HG02981 (cell line): ENCODE data around the gene RAB3GAP1.

ENCODE experiments used
- ATAC-seq: cut with Tn5 transposase; IDR thresholded peaks from one replicate; pipeline ENCODE4 v1.9.1; 2021; ENCODE audit warnings: mild to moderate bottlenecking, moderate library complexity; ENCODE audit not compliant: unreplicated experiment

Gene RAB3GAP1

DNA sequence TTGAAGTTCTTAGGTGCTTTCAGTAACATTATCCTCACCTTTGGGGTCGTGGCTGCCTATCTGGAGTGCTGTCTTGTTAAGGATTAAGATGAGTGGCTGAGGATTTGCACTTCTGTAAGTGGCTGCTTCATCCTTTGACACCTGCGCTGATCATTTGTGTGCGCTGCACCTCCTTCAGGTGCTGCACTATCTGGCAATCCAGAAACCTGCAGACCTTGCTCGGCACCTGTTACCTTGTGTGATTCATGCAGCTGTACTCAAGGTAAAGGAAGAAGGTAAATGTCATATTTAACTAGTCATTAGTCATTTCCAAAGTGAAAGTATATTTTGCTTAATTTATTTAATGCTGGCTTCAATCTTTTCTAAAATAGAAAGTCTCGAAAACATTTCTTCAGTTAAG, 110.3 kb downstream of the RAB3GAP1 start:
- no peak for ATAC-seq

- ATAC-seq: no peak
Measured at GRCh38 chr2:135162786-135163185, 110.7 kb downstream of the RAB3GAP1 start.

DNA sequence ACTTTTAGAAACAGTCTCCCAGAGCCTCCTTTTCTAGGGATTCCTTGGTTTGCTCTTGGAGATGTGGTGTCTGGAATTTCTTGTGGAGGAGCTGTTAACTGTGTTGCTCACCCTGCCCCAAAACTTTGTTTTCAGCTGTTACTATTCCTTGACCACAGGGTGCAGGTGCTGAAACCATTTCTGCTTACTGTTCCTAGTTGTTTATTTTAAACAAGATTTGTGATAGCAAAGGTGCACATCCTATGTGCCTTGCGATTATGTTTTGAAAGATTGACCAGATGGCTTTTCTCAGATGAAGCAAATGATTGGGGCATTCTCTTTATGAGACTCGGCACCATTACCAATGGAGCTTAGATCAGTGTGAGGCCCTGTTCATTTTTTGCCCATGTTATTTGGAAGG, 111.2 kb downstream of the RAB3GAP1 start:
- no peak for ATAC-seq

DNA sequence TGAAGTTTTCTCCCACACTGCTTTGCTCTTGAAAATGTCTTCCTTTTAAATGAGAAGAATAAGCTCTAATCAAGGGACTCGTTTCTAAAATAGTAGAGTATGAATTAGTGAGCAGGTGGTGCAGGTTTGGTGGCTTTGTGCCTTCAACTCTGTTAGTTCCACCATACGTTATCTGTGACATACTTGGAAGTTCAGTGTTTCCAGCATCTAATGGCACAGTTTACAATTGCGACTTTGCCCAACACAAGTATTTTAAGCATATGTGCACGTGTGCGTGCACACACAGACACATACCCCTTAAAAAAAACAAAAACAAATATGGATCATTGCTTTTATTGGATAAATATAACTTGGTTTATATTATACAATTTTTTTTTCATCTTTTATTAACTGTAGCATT, 111.8 kb downstream of the RAB3GAP1 start:
- no peak for ATAC-seq

- no peak for ATAC-seq
Measured at GRCh38 chr2:135164431-135164830, 112.3 kb downstream of the RAB3GAP1 start.

GRCh38 chr2:135167273-135167672, 115.2 kb downstream of the RAB3GAP1 start:
- no peak for ATAC-seq

GRCh38 chr2:135168204-135168856, 116.2 kb downstream of the RAB3GAP1 start:
- ATAC-seq: no peak

DNA sequence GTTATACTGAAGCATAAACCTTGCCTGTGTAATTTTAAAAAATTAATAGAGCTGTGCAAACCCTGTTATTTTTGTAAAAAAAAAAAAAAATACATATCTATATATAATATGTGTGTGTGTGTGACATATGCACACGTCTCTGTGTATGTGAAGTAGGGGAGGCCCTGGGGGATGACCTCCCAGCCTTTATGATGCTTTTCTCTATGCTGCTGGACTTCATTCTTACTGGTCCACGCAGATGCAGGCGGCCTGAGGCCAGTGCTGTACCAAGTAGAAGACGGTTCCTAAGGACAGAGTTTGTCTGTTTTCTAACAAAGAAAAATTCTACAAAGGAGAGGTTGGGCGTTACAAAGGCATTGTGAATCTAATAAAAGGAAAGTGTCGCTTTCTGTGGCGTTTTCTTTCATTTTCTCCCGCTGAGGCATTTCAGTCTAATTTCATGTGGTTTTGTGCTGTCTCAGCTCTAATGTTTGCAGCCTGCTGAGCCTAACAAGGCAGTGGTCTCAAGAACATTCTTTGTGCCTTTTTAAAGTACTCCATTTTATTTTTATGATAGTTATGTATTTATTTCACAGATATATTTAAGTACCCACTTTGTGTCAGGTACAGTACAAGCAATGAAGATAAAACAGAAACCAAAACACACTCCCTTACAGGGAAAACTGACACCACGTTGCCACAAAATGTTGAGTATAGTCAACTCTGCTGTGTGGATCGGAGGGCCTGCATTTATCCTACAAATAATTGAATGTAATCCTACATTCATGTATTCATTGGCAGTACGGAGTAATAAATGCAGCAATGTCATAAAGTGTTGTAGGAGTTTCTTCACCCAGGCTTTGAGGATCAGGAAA, 118.0 kb downstream of the RAB3GAP1 start:
- no peak for ATAC-seq

DNA sequence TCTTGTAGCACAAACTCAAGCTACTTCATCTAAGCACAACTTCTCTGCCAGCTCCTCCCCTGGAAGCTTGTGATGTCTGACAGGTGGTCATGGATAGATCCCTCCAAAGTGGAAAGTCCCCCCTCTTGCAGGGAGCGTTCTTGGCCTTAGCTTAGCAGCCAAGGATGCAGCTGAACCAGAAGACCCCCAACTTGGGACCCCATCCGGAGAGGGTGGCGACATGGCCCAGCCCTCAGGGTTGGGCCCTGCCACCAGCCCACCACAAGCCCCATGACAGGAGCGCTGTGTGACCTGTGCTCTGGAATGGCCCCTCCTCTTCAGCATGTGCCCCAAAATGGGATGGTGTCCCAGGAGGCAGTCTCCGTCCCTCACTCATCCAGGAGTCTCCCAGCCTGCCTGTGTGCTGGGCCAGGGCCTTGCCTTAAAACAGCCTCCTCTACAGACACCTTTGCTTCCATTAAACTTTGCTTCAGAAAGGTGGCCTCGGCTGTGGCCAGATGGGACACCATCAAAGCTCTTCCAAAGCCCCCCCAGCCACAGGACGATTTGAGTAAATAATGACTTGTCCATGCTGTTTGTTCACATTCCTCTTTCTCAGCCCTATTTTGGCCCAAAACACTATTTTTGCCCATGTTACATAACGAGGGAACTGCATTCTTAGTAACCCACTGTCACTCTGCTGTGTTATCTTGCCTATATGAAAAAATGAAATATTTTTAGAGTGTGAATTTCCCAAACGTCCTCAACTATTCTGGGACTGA, 122.1 kb downstream of the RAB3GAP1 start:
- no peak for ATAC-seq

- no peak for ATAC-seq
Measured at GRCh38 chr2:135174810-135175093, 122.7 kb downstream of the RAB3GAP1 start.

- ATAC-seq: no peak
Measured at GRCh38 chr2:135175177-135175576, 123.1 kb downstream of the RAB3GAP1 start.

- ATAC-seq: no peak
Measured at GRCh38 chr2:135179689-135180088, 127.6 kb downstream of the RAB3GAP1 start.

- ATAC-seq: no peak
Measured at GRCh38 chr2:135182190-135182589, 130.1 kb downstream of the RAB3GAP1 start.

GRCh38 chr2:135182601-135183000, 130.5 kb downstream of the RAB3GAP1 start:
- ATAC-seq: no peak

GRCh38 chr2:135183822-135184221, 131.7 kb downstream of the RAB3GAP1 start:
- no peak for ATAC-seq

DNA sequence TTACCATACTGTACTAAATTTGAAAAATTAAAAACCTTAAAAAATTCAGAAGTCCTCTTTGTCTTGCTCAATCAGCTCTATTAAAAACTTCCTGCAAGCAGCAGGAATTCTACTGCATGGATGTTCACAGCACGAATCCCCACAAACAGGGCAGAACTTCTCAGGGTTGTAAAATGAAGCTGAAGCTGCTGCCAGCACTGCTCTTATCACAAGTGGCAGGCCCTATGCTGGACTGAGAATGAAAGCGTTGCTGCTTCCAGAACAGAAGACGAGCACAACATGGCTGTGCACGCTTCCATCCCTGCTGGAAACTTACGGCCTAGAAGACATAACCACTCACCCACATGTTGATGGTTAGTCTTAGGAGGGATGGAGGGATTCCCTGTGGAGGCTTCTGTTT, 134.0 kb downstream of the RAB3GAP1 start:
- no peak for ATAC-seq

GRCh38 chr2:135187270-135187669, 135.2 kb downstream of the RAB3GAP1 start:
- ATAC-seq: no peak

DNA sequence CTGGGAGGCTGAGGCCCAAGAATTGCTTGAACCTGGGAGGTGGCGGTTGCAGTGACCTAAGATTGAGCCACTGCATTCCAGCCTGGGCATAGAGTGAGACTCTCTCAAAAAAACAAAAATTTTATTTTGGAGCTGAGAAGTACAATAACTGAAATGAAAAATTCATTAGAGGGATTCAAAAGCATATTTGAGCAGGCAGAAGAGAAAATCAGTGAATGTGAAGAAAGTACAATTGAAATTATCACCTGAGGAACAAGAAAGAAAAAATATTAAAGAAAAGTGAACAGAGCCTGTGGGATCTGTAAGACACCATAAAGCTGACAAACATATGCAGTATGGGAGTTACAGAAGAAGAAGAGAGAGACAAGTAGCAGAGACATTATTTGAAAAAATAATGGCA, 137.1 kb downstream of the RAB3GAP1 start:
- ATAC-seq: no peak

GRCh38 chr2:135190799-135191198, 138.7 kb downstream of the RAB3GAP1 start:
- no peak for ATAC-seq

GRCh38 chr2:135198481-135198880, 146.4 kb downstream of the RAB3GAP1 start:
- no peak for ATAC-seq

DNA sequence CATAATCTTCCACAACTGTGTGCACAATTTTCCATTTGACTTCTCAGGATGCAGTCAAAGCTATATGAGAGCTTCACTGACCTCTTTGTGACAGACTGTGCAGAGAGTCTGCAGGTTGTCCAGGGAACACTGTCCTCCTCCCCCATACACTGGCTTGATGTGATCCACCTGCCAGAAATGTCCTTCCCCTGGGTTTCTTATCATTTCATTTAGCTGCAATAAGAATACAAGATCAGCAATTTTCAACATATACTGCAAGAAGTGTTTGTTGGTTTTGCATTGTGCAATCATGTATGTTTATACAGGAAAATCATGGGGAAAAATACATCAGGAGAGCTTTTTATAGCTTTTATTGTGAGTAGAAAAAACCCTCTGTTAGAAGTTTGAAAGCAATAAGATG, 150.7 kb downstream of the RAB3GAP1 start:
- ATAC-seq: no peak

DNA sequence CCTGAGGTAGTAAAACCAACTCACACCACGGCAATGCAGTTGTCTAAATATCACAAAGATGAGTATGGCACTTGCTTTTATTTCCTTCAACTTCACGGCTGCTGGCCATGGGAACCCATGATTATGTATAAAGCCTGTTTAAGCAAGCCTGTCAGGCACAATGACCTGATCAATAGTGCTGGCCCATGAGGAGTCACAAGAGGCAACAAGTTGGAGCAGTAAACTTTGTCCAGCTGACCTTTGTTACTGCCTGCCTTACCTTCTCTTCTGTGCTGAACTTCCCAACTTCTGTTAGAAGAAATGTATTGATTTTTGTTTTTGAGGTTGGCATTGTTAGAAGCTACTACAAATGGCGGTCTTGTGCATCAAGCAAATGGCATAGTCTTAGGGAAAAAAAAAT, 151.9 kb downstream of the RAB3GAP1 start:
- no peak for ATAC-seq
